ENCODE data around the gene PPP2R2C.

Gene PPP2R2C

DNA sequence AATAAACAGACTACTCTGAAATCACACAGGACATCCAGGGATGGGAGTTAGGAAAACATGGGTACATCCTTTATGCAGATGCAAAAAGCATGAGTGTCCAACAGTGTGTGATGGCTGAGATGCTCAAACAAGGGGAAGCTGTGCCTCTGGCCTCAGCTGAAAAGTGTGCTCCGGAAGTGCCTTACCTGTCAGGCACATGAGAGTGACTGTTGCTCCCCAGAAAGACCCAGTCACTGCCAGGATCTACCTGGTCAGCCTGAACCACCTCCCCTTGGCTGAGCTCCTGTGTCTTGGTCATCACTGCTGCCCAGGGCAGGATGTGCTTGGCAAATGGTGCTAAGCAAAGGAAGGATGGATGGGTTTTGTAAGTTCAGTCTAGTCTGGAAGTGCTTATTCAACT is 4.0 kb downstream of the PPP2R2C start:
- H3K4me1 ChIP-seq (ENCODE audit: control insufficient read depth, insufficient read depth, low read depth, low read length): peaks cover 16% of the 10 kb centered on the region
- H2BK15ac ChIP-seq (ENCODE audit: low read depth, poor library complexity, severe bottlenecking): no peak overlapping the region
- no peak for DNase-seq
- no peak overlapping the region for H3K18ac ChIP-seq (ENCODE audit: low read depth in 1 of 2, low read length in 2 of 2)
- no peak overlapping the region for H3K4me3 ChIP-seq (ENCODE audit: insufficient read depth in 1 of 2, low read depth in 1 of 2, low read length in 2 of 2)
- no peak overlapping the region for H2BK12ac ChIP-seq (ENCODE audit: low read length in 2 of 2)
- no peak overlapping the region for H3K23ac ChIP-seq (ENCODE audit: low read length in 2 of 2)
- H3K9ac ChIP-seq (ENCODE audit: low read length): no peak overlapping the region
- no peak overlapping the region for H2BK120ac ChIP-seq (ENCODE audit: low read depth, low read length)
- no peak overlapping the region for H4K91ac ChIP-seq (ENCODE audit: low read length)
- H3K14ac ChIP-seq (ENCODE audit: low read length in 2 of 2): no peak overlapping the region
- H2AK5ac ChIP-seq (ENCODE audit: low read length, severe bottlenecking): no peak overlapping the region
- H3K27ac ChIP-seq (ENCODE audit: low read length, poor library complexity, severe bottlenecking): no peak overlapping the region
- 84% methylated on average over 1 of the region's 1 CpG for WGBS
- no peak overlapping the region for H3K4me2 ChIP-seq (ENCODE audit: low read length, poor library complexity, severe bottlenecking)
- H3K36me3 ChIP-seq (ENCODE audit: control insufficient read depth in 1 of 2, insufficient read depth in 2 of 2, low read depth in 1 of 2, low read length in 2 of 2): no peaks in the 10 kb centered on the region
- H3K79me1 ChIP-seq (replicated peaks; ENCODE audit: low read length, poor library complexity, severe bottlenecking): no peaks in the 10 kb centered on the region
- H2BK5ac ChIP-seq (ENCODE audit: low read depth, low read length, poor library complexity, severe bottlenecking): no peak overlapping the region
- H3K9me3 ChIP-seq (ENCODE audit: control insufficient read depth, low read length): no peaks in the 10 kb centered on the region
- no peak overlapping the region for H2AFZ ChIP-seq (ENCODE audit: low read depth, low read length)
- no peak overlapping the region for H3K4ac ChIP-seq (ENCODE audit: low read depth in 1 of 2, low read length in 2 of 2)
- H3K27me3 ChIP-seq (ENCODE audit: control insufficient read depth in 1 of 2, insufficient read depth in 1 of 2, low read length in 2 of 2): peaks cover 61 to 70% of the 10 kb centered on the region in 2 experiments
- H4K8ac ChIP-seq (ENCODE audit: low read length): no peak overlapping the region

DNA sequence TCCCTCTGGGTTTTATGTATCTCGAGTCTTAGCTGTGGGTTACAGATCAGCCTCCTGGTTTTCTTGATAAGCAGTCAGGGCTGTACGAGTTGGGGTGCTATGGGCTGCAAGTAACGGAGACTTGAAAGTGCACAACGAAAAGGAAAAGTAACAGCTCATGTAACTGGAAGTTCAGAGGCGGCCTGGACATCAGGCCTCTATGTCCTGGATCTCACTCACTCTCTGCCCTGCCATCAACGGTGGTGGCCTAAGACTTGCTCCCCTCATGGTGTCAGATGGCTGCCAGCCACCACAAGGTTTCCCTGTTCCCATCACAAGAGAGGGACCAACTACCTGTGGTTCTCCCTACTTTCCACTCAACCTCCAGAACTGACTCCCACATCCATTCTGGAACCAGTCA is 4.8 kb downstream of the PPP2R2C start:
- H3K18ac ChIP-seq (ENCODE audit: low read depth in 1 of 2, low read length in 2 of 2): no peak overlapping the region
- WGBS: 66% methylated on average over 6 of the region's 6 CpGs

GRCh38 chr4:6466756-6467381 is 5.5 kb downstream of the PPP2R2C start:
- H3K4me2 ChIP-seq (ENCODE audit: low read length, poor library complexity, severe bottlenecking): no peak overlapping the region
- H3K4ac ChIP-seq (ENCODE audit: low read depth in 1 of 2, low read length in 2 of 2): no peak overlapping the region
- H3K18ac ChIP-seq (ENCODE audit: low read depth in 1 of 2, low read length in 2 of 2): no peak overlapping the region
- no peak overlapping the region for H3K9ac ChIP-seq (ENCODE audit: low read length)
- DNase-seq: no peak
- H3K27ac ChIP-seq (ENCODE audit: low read length, poor library complexity, severe bottlenecking): no peak overlapping the region
- no peak overlapping the region for H2BK5ac ChIP-seq (ENCODE audit: low read depth, low read length, poor library complexity, severe bottlenecking)
- no peak overlapping the region for H2AK5ac ChIP-seq (ENCODE audit: low read length, severe bottlenecking)
- no peaks in the 10 kb centered on the region for H3K79me1 ChIP-seq (replicated peaks; ENCODE audit: low read length, poor library complexity, severe bottlenecking)
- H2BK15ac ChIP-seq (ENCODE audit: low read depth, poor library complexity, severe bottlenecking): no peak overlapping the region
- no peak overlapping the region for H2BK120ac ChIP-seq (ENCODE audit: low read depth, low read length)
- WGBS: 63% methylated on average over 6 of the region's 9 CpGs
- no peak overlapping the region for H4K8ac ChIP-seq (ENCODE audit: low read length)
- H3K4me3 ChIP-seq (ENCODE audit: insufficient read depth in 1 of 2, low read depth in 1 of 2, low read length in 2 of 2): no peak overlapping the region
- no peak overlapping the region for H2AFZ ChIP-seq (ENCODE audit: low read depth, low read length)
- no peak overlapping the region for H3K23ac ChIP-seq (ENCODE audit: low read length in 2 of 2)
- no peaks in the 10 kb centered on the region for H3K9me3 ChIP-seq (ENCODE audit: control insufficient read depth, low read length)
- no peak overlapping the region for H2BK12ac ChIP-seq (ENCODE audit: low read length in 2 of 2)
- no peaks in the 10 kb centered on the region for H3K36me3 ChIP-seq (ENCODE audit: control insufficient read depth in 1 of 2, insufficient read depth in 2 of 2, low read depth in 1 of 2, low read length in 2 of 2)
- H3K4me1 ChIP-seq (ENCODE audit: control insufficient read depth, insufficient read depth, low read depth, low read length): peaks cover 10% of the 10 kb centered on the region
- peaks cover 53 to 63% of the 10 kb centered on the region in 2 experiments for H3K27me3 ChIP-seq (ENCODE audit: control insufficient read depth in 1 of 2, insufficient read depth in 1 of 2, low read length in 2 of 2)
- H4K91ac ChIP-seq (ENCODE audit: low read length): no peak overlapping the region
- no peak overlapping the region for H3K14ac ChIP-seq (ENCODE audit: low read length in 2 of 2)

More for the DNA sequence above, 4.8 kb downstream of the PPP2R2C start:
- no peak overlapping the region for H2BK12ac ChIP-seq (ENCODE audit: low read length in 2 of 2)
- H3K23ac ChIP-seq (ENCODE audit: low read length in 2 of 2): no peak overlapping the region
- no peak overlapping the region for H3K4me3 ChIP-seq (ENCODE audit: insufficient read depth in 1 of 2, low read depth in 1 of 2, low read length in 2 of 2)
- no peaks in the 10 kb centered on the region for H3K79me1 ChIP-seq (replicated peaks; ENCODE audit: low read length, poor library complexity, severe bottlenecking)
- peaks cover 54 to 64% of the 10 kb centered on the region in 2 experiments for H3K27me3 ChIP-seq (ENCODE audit: control insufficient read depth in 1 of 2, insufficient read depth in 1 of 2, low read length in 2 of 2)
- H2BK120ac ChIP-seq (ENCODE audit: low read depth, low read length): no peak overlapping the region
- no peak overlapping the region for H3K9ac ChIP-seq (ENCODE audit: low read length)
- peaks cover 16% of the 10 kb centered on the region for H3K4me1 ChIP-seq (ENCODE audit: control insufficient read depth, insufficient read depth, low read depth, low read length)
- H3K14ac ChIP-seq (ENCODE audit: low read length in 2 of 2): no peak overlapping the region
- DNase-seq: no peak
- H3K36me3 ChIP-seq (ENCODE audit: control insufficient read depth in 1 of 2, insufficient read depth in 2 of 2, low read depth in 1 of 2, low read length in 2 of 2): no peaks in the 10 kb centered on the region
- H4K8ac ChIP-seq (ENCODE audit: low read length): no peak overlapping the region
- no peaks in the 10 kb centered on the region for H3K9me3 ChIP-seq (ENCODE audit: control insufficient read depth, low read length)
- no peak overlapping the region for H2AFZ ChIP-seq (ENCODE audit: low read depth, low read length)
- no peak overlapping the region for H2BK5ac ChIP-seq (ENCODE audit: low read depth, low read length, poor library complexity, severe bottlenecking)
- no peak overlapping the region for H3K4ac ChIP-seq (ENCODE audit: low read depth in 1 of 2, low read length in 2 of 2)
- H2BK15ac ChIP-seq (ENCODE audit: low read depth, poor library complexity, severe bottlenecking): no peak overlapping the region
- H2AK5ac ChIP-seq (ENCODE audit: low read length, severe bottlenecking): no peak overlapping the region
- H4K91ac ChIP-seq (ENCODE audit: low read length): no peak overlapping the region
- no peak overlapping the region for H3K4me2 ChIP-seq (ENCODE audit: low read length, poor library complexity, severe bottlenecking)
- H3K27ac ChIP-seq (ENCODE audit: low read length, poor library complexity, severe bottlenecking): no peak overlapping the region

GRCh38 chr4:6465955-6466354 is 6.5 kb downstream of the PPP2R2C start:
- no peak overlapping the region for H2AFZ ChIP-seq (ENCODE audit: low read depth, low read length)
- no peak overlapping the region for H3K4ac ChIP-seq (ENCODE audit: low read depth in 1 of 2, low read length in 2 of 2)
- no peak overlapping the region for H3K9ac ChIP-seq (ENCODE audit: low read length)
- no peak overlapping the region for H2BK15ac ChIP-seq (ENCODE audit: low read depth, poor library complexity, severe bottlenecking)
- H3K9me3 ChIP-seq (ENCODE audit: control insufficient read depth, low read length): no peaks in the 10 kb centered on the region
- no peak overlapping the region for H2AK5ac ChIP-seq (ENCODE audit: low read length, severe bottlenecking)
- H2BK5ac ChIP-seq (ENCODE audit: low read depth, low read length, poor library complexity, severe bottlenecking): no peak overlapping the region
- no peak overlapping the region for H3K4me2 ChIP-seq (ENCODE audit: low read length, poor library complexity, severe bottlenecking)
- no peaks in the 10 kb centered on the region for H3K79me1 ChIP-seq (replicated peaks; ENCODE audit: low read length, poor library complexity, severe bottlenecking)
- no peak overlapping the region for H4K8ac ChIP-seq (ENCODE audit: low read length)
- H3K18ac ChIP-seq (ENCODE audit: low read depth in 1 of 2, low read length in 2 of 2): no peak overlapping the region
- peaks cover 9% of the 10 kb centered on the region for H3K4me1 ChIP-seq (ENCODE audit: control insufficient read depth, insufficient read depth, low read depth, low read length)
- no peak overlapping the region for H3K23ac ChIP-seq (ENCODE audit: low read length in 2 of 2)
- H2BK12ac ChIP-seq (ENCODE audit: low read length in 2 of 2): no peak overlapping the region
- H2BK120ac ChIP-seq (ENCODE audit: low read depth, low read length): no peak overlapping the region
- no peak overlapping the region for H3K4me3 ChIP-seq (ENCODE audit: insufficient read depth in 1 of 2, low read depth in 1 of 2, low read length in 2 of 2)
- 84% methylated on average over 11 of the region's 11 CpGs for WGBS
- no peak overlapping the region for H4K91ac ChIP-seq (ENCODE audit: low read length)
- DNase-seq: no peak
- H3K27ac ChIP-seq (ENCODE audit: low read length, poor library complexity, severe bottlenecking): no peak overlapping the region
- peaks cover 47 to 59% of the 10 kb centered on the region in 2 experiments for H3K27me3 ChIP-seq (ENCODE audit: control insufficient read depth in 1 of 2, insufficient read depth in 1 of 2, low read length in 2 of 2)
- no peaks in the 10 kb centered on the region for H3K36me3 ChIP-seq (ENCODE audit: control insufficient read depth in 1 of 2, insufficient read depth in 2 of 2, low read depth in 1 of 2, low read length in 2 of 2)
- H3K14ac ChIP-seq (ENCODE audit: low read length in 2 of 2): no peak overlapping the region
